GM12865 (cell line): Measurements from ENCODE around the gene CACNG6.

Experiments
- DNase-seq: peaks from one replicate; pipeline ENCODE4 v3.0.0; 2010; ENCODE audit warnings: low read depth
- H3K4me3 ChIP-seq: 2 replicates; pipeline ENCODE4 v1.5.1; 2011; ENCODE audit warnings: mild to moderate bottlenecking, low read depth, low read length, control low read depth
- CTCF ChIP-seq: IDR thresholded peaks from 2 replicates; pipeline ENCODE4 v1.5.1; 2011; ENCODE audit warnings: low read length, control low read depth, low read depth, inconsistent platforms; ENCODE audit not compliant: insufficient read depth; ENCODE audit errors: missing control alignments

Gene CACNG6

GRCh38 chr19:53999694-54000093, 8.3 kb downstream of the CACNG6 start:
- no peak for TF ChIP-seq CTCF
- no peak overlapping the region for H3K4me3 ChIP-seq
- DNase-seq, result no peak

GRCh38 chr19:54001496-54001895, 10.1 kb downstream of the CACNG6 start:
- no peak for TF ChIP-seq CTCF
- DNase-seq, result no peak
- H3K4me3 ChIP-seq, result no peak overlapping the region

GRCh38 chr19:54002495-54003315, 11.3 kb downstream of the CACNG6 start:
- no peak overlapping the region for H3K4me3 ChIP-seq
- no peak for DNase-seq
- no peak for TF ChIP-seq CTCF

- no peak for DNase-seq
- TF ChIP-seq CTCF, result no peak
- no peak overlapping the region for H3K4me3 ChIP-seq
These were observed 18.0 kb downstream of the CACNG6 start for GRCh38 chr19:54009440-54009839.

GRCh38 chr19:54010474-54010873, 19.0 kb downstream of the CACNG6 start:
- no peak overlapping the region for H3K4me3 ChIP-seq
- DNase-seq, result no peak
- TF ChIP-seq CTCF, result no peak

GRCh38 chr19:54011507-54012211, 20.2 kb downstream of the CACNG6 start:
- DNase-seq, result no peak
- no peak for TF ChIP-seq CTCF
- H3K4me3 ChIP-seq, result no peak overlapping the region
